Measurements from ENCODE around the gene ACOT11. TPM values are rescaled to one million over a fixed set of nuclear protein-coding genes. Genes with fewer than 3 reads are reported as not detected.
A peak's percentile ranks its signal among the peaks of the same experiment; 100 is the strongest.

The ACOT11 gene
- total RNA-seq: 10 to 100 TPM; 19.1 to 33.8 TPM
- polyA plus RNA-seq (ENCODE audit: insufficient read depth, low read depth, low replicate concordance): 4.9 TPM
- long read RNA-seq, donor 1, partial matches to known transcripts: 0 of 1 reads
- long read RNA-seq, donor 1, other reads (novel, unspliced or antisense): 0 of 1 reads
- long read RNA-seq, donor 2: 0 reads

DNA sequence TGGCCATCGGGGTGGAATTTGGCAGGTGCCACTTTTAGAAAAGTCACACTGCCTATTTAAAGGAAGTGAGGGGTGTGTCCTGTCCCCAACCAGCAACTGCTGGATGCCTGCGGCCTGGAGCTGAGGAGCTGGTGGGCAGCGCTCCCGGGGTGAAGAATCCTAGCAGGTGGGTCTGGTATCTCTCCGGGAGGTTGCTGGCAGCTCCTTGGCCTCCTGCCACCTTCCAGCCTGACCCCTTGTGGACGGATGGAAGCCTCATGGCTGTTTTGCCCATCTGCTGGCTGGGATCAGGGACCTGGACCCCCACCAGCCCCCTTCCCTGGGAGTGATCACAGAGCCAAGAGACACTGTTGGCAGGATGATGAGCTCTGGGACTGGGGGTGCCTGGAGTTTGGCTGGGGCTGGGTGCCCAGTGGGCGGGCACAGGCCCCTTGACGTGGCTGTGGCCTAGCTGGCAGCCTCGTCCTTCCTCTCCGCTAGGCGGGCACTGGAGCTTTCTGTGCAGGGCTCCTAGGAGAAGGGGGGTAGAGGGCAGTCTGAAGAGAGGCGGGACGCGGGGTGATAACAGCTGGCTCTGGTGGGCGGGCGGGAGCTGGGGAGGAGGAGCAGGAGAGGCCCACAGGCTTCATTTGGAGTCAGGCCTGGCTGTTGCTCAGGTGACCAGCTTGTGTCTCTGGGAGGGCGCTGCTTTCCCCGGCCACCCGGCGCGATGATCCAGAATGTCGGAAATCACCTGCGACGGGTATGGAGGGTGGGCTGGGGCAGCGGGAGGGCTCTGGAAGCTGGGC, at the start of gene ACOT11:
Gene ACOT11 (plus strand): TSS at position 628 of the 788 bp plus-strand sequence. CDS start 82 bp downstream, at position 710.
- Histone ChIP-seq H3K9me3 (no peaks in the 10 kb centered on the region), H3K4me1 (peaks cover 31% of the 10 kb centered on the region), H3K36me3 (ENCODE audit: low read depth, missing control alignments) (no peaks in the 10 kb centered on the region), H3K27ac (peak within 1 kb of the TSS; percentile 75 to 84), H3K27me3 (no peaks in the 10 kb centered on the region), H3K4me3 (peak within 1 kb of the TSS; percentile 22 to 34)
- TF ChIP-seq, protein P1, sequence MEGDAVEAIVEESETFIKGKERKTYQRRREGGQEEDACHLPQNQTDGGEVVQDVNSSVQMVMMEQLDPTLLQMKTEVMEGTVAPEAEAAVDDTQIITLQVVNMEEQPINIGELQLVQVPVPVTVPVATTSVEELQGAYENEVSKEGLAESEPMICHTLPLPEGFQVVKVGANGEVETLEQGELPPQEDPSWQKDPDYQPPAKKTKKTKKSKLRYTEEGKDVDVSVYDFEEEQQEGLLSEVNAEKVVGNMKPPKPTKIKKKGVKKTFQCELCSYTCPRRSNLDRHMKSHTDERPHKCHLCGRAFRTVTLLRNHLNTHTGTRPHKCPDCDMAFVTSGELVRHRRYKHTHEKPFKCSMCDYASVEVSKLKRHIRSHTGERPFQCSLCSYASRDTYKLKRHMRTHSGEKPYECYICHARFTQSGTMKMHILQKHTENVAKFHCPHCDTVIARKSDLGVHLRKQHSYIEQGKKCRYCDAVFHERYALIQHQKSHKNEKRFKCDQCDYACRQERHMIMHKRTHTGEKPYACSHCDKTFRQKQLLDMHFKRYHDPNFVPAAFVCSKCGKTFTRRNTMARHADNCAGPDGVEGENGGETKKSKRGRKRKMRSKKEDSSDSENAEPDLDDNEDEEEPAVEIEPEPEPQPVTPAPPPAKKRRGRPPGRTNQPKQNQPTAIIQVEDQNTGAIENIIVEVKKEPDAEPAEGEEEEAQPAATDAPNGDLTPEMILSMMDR (IDR thresholded peaks at IDR 0.05): peak; percentile 37 to 61 (median 55)
- no peak for TF ChIP-seq POLR2A (IDR thresholded peaks at IDR 0.05)
- DNase-seq: peak; percentile 90
- 41 to 45% methylated on average over 19 to 25 of the region's 25 CpGs for WGBS, 2 donors
- intact Hi-C loops (cut with DNase I; ENCODE audit: low total_unique reads): no loop called here

DNA sequence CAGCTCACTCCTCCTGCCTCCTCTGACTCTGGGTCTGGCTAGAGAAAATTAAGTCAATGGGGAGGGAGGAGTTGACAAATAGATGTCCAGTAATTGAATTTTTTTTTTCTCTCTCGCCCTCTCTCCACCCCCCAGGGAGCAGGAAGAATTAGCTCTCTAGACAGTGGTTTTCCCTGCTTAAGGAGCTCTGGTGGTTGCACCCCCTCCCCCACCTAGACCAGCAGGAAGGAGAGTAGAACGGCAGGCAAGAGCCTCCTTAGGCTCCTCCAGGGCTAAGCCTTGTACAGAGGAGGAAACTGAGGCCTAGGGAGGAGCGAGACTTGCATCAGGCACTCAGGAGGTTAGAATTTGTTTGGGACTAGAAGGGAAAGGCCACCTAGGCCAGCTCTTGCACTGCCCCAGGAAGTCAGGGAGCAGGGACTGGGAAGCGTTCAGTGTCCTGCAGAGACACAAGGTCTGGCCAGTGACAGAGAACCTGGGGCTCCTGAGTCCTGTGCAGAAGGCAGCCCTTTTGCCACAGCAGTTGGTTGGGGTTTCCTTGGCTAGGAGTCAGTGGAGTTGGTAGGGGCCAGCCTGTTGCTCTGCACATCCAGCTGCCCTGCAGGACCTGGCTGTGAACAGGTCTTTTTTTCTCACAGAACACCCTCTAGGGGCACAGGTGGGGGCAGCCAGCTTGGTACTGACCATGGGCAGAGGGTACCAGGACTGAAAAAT, 49.5 kb upstream of the ACOT11 start:
- no peak for DNase-seq
- no peak overlapping the region for H3K27ac ChIP-seq
- no peak overlapping the region for H3K4me3 ChIP-seq
- no peaks in the 10 kb centered on the region for H3K27me3 ChIP-seq
- intact Hi-C loops (cut with DNase I; ENCODE audit: low total_unique reads): no loop called here
- TF ChIP-seq POLR2A (IDR thresholded peaks at IDR 0.05): no peak
- TF ChIP-seq, protein P1 (IDR thresholded peaks at IDR 0.05): no peak
- no peaks in the 10 kb centered on the region for H3K36me3 ChIP-seq (ENCODE audit: low read depth, missing control alignments)
- H3K9me3 ChIP-seq: no peaks in the 10 kb centered on the region
- no peaks in the 10 kb centered on the region for H3K4me1 ChIP-seq
- WGBS, 2 donors: 64 to 81% methylated on average over 4 of the region's 4 CpGs

DNA sequence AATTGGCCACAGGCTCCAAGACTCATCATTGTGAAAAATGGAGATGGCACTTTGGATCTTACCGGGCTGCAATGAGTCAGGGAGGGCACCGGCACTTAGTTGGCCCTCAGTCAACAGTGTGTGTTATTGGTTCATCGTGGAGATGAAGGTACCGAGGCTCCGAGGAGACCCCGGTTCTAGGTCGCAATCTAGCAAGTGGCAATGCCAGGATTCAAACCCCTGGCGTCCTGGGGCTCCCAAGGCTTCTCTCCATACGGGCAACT, 49.0 kb upstream of the ACOT11 start:
- Histone ChIP-seq H3K4me1 (no peaks in the 10 kb centered on the region), H3K27ac (no peak overlapping the region), H3K9me3 (no peaks in the 10 kb centered on the region), H3K27me3 (no peaks in the 10 kb centered on the region), H3K36me3 (ENCODE audit: low read depth, missing control alignments) (no peaks in the 10 kb centered on the region), H3K4me3 (peak overlapping the region; percentile 23 to 44)
- no peak for DNase-seq
- TF ChIP-seq, protein P1 (IDR thresholded peaks at IDR 0.05): no peak
- TF ChIP-seq POLR2A (IDR thresholded peaks at IDR 0.05): no peak
- WGBS, 2 donors: 15 to 19% methylated on average over 8 to 9 of the region's 9 CpGs
- intact Hi-C loops (cut with DNase I; ENCODE audit: low total_unique reads): no loop called here

DNA sequence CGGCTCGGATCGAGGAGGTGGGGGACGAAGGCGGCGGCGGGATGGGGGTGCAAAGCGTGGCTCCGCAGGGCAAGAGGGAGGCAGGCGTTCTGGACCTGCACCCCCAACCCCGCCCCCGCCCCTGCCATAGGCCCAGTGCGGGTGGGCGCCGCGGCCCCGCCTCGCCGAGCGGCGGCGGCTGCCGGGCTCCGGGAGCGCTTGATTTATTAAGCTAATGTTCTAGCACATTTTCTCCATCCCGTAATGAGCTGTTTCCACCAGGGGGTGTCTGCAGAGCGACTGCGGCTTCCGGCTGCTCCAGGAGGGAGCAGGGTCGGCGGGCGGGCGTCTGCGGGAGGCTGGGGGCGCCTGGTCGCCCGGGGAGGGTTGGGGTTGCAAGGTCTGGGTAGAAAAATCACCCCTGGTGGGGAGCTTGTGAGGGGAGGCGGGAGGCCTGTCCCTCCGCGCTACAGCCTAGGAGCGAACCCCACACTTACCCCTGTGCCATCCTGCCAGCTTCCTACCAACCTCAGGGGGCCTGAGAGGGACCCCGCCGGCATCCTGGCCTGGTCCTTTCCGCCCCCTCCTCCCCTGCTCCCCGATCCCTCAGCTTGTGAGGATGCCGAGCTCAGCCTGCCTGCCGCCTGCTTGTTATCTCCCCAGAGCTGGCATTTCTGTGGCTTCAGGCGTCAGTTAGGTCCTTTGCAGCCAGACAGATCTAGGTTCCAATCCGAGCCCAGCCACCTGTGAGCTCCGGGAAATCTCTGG, 48.5 kb upstream of the ACOT11 start:
- WGBS, 2 donors: 1 to 4% methylated on average over 12 to 44 of the region's 50 CpGs
- H3K4me1 ChIP-seq: no peaks in the 10 kb centered on the region
- peak overlapping the region; percentile 23 to 44 for H3K4me3 ChIP-seq
- TF ChIP-seq POLR2A (IDR thresholded peaks at IDR 0.05): no peak
- TF ChIP-seq, protein P1 (IDR thresholded peaks at IDR 0.05): peak in 1 of 3 experiments; percentile 39
- no peaks in the 10 kb centered on the region for H3K27me3 ChIP-seq
- H3K36me3 ChIP-seq (ENCODE audit: low read depth, missing control alignments): no peaks in the 10 kb centered on the region
- H3K9me3 ChIP-seq: no peaks in the 10 kb centered on the region
- intact Hi-C loops (cut with DNase I; ENCODE audit: low total_unique reads): no loop called here
- DNase-seq: peak; percentile 44
- no peak overlapping the region for H3K27ac ChIP-seq
